ENCODE results near the gene WLS.

DNA sequence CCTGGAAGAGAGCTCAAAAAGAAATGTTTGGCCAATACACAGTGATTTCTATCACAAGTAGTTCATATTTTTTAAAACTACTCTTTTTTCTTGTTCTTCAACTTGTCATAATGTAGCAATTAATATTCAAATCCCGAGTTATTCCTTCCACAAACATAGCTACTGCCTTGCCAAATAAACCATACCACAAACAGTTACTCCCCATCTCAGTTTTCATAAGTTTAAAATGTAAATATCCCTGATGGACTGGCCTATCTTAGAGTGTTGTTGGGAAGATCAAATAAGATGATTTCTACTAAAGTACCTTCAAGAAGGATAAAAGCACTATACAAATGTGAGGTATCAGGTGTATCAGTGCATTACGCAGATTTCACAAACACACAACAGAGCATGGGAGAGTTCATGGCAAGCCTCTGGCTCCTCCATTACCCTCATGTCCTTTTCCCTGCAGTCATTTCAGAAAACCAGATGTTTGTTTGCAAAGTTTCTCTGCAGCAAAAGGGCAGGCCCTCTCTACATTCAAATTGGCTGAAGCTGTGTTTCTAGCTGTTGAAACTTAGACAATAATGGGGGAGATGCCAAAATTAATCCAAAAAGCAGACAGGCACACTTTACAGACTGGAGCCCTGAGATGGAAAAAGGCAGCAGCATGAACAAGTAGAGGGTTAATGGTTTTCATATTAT lies 16.1 kb downstream of the WLS start:
- TF ChIP-seq RELA (IDR thresholded peaks at IDR 0.05; ENCODE audit: borderline replicate concordance, partially characterized antibody) = no peak
- no peak for TF ChIP-seq SIN3A (IDR thresholded peaks at IDR 0.05; ENCODE audit: low read depth, low read length)

Measured in GM12878 (cell line).